ENCODE results near the gene L3MBTL2.

- TF ChIP-seq ETV6 (CRISPR knock-in tag; conservative IDR thresholded peaks at IDR 0.05): no peak
- TF ChIP-seq SAFB2 (CRISPR knock-in tag; IDR thresholded peaks at IDR 0.05; ENCODE audit: borderline replicate concordance, low read depth): no peak
- TF ChIP-seq, protein P1, sequence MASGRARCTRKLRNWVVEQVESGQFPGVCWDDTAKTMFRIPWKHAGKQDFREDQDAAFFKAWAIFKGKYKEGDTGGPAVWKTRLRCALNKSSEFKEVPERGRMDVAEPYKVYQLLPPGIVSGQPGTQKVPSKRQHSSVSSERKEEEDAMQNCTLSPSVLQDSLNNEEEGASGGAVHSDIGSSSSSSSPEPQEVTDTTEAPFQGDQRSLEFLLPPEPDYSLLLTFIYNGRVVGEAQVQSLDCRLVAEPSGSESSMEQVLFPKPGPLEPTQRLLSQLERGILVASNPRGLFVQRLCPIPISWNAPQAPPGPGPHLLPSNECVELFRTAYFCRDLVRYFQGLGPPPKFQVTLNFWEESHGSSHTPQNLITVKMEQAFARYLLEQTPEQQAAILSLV (CRISPR knock-in tag; IDR thresholded peaks at IDR 0.05; ENCODE audit: borderline replicate concordance): no peak
- TF ChIP-seq PRPF4 (IDR thresholded peaks at IDR 0.05; ENCODE audit: low read depth, low read length, poor library complexity, severe bottlenecking): no peak
- TF ChIP-seq SP1 (IDR thresholded peaks at IDR 0.05): no peak
- TF ChIP-seq SP1 (CRISPR knock-in tag; IDR thresholded peaks at IDR 0.05): no peak
- TF ChIP-seq GABPA (IDR thresholded peaks at IDR 0.05; ENCODE audit: low read depth, low read length): no peak
- TF ChIP-seq GABPA (CRISPR knock-in tag; IDR thresholded peaks at IDR 0.05; ENCODE audit: low read depth): no peak
- no peak for TF ChIP-seq MAFK (conservative IDR thresholded peaks at IDR 0.05 in 1 of 2, IDR thresholded peaks at IDR 0.05 in 1 of 2; ENCODE audit: low read length in 2 of 2)
- no peak for TF ChIP-seq CTCF (CRISPR knock-in tag; IDR thresholded peaks at IDR 0.05)
- no peak for TF ChIP-seq KDM6A (CRISPR knock-in tag; IDR thresholded peaks at IDR 0.05; ENCODE audit: low read depth)
- TF ChIP-seq, protein P2, sequence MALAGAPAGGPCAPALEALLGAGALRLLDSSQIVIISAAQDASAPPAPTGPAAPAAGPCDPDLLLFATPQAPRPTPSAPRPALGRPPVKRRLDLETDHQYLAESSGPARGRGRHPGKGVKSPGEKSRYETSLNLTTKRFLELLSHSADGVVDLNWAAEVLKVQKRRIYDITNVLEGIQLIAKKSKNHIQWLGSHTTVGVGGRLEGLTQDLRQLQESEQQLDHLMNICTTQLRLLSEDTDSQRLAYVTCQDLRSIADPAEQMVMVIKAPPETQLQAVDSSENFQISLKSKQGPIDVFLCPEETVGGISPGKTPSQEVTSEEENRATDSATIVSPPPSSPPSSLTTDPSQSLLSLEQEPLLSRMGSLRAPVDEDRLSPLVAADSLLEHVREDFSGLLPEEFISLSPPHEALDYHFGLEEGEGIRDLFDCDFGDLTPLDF (CRISPR knock-in tag; IDR thresholded peaks at IDR 0.05): no peak
- TF ChIP-seq ELF3 (CRISPR knock-in tag; IDR thresholded peaks at IDR 0.05): no peak
- TF ChIP-seq JUN (CRISPR knock-in tag; IDR thresholded peaks at IDR 0.05): no peak
- no peak for TF ChIP-seq ZNF431 (CRISPR knock-in tag; IDR thresholded peaks at IDR 0.05; ENCODE audit: borderline replicate concordance, low read depth)
Measured at GRCh38 chr22:41191467-41191866, 13.6 kb upstream of the L3MBTL2 start.
